Bone marrow (tissue), 2 donors: ENCODE results near the gene CRYGD.
A peak's percentile ranks its signal among the peaks of the same experiment; 100 is the strongest.

Experiments used
- DNase-seq, 2 donors: peaks; one replicate each; lab custom pipeline; 2025; lab: John Stamatoyannopoulos, UW

CRYGD gene

DNA sequence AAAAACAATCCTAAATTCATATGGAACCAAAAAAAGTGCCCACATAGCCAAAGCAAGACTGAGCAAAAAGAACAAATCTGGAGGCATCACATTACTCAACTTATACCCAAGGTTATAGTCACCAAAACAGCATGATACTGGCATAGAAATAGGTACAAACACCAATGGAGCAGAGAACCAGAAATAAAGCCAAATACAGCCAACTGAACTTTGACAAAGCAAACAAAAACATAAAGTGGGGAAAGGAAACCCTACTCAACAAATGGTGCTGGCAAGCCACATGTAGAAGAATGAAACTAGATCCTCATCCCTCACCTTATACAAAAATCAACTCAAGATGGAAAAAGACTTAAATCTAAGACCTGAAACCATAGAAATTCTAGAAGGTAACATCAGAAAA is 40.5 kb downstream of the CRYGD start:
- DNase-seq = no peak

DNA sequence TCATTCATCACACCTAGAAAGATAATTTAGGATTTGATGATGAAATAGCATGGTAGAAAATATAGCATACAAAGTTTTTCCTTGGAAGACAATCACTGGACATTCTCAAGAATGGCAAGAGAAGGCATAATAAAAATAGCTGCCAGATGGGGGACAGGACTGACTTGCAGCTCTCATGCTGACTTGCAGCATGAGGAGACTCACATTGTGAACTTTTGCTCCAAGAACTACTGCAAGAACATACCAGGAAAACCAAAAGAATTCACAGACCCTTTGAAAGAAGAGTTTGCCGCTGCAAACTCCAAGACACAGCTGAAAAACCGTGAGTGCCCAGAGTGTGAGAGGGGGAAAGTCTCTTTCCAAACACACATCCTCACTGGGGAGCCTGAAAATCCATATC is 47.0 kb downstream of the CRYGD start:
- no peak for DNase-seq

DNA sequence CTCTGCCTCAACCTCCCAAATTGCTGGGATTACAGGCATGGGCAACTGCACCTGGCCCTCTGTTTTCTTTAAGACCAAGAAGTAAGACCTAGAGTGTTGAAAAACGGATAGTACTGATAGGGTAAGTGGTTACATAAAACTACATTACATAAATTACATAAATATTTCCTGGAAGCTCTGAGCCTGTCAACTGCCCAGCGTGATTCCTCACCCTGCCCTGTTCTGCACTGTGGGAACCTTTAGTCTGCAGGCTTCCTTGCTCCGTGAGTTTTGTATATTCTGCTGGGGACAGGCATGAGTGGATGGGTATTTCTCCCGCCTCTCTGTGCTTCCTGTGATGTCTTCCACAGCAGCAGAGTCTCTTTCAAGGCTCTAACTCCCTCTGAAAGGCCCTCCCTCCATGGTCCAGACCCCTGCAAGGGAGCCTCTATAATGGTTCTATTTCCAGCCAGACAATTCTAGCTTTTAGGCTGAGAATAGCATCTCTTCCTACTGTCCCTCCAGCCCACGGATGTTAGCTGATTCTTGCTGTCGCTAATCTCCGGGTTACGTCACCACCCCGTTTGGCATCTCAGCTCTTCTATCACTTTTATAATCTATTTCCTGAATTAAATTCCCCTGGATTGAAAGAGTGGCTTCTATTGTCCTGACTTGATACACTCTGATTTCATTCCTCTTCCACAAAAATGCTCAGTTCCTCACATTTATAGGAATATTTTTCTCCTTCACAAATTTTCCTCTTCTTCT is 49.5 kb downstream of the CRYGD start:
- DNase-seq = no peak

DNA sequence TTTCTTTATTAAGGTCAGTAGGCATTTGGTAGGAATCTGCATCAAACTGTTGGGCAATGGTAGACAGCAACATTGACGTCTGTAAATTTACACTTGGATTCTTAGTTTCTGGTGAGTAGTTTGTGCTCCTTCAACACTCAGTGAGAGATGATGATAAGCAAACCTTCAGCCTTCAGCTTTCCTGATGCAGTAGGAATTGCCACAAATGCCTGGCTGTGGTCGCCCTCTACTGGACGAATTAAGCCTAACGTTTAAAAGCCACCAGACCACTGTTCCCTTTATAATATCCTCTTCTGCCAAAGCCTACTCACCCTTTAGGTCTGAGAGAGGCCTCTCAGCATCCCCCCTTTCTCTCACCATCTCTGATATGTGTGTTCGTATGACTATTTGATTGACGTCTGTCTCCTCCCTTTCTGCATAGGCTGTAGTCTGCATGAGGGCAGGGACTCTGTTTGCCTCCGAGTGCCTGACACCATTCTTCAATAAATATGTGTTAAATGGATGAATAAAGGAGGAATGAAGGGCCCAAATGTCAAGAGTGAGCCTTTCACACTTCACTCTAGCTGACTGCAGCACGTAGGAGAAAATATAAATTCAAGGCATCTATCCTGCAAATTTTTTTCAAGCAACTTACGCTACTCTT is 52.0 kb downstream of the CRYGD start:
- peak; percentile 2 to 62 for DNase-seq
